Panc1 (cell line): Measurements from ENCODE around the gene BAIAP2L2. TPM values are rescaled to one million over a fixed set of nuclear protein-coding genes. Genes with fewer than 3 reads are reported as not detected.

Source experiments
- ATAC-seq: fragments of 200-7000 bp; cut with Tn5 transposase; 2 replicates; pipeline ENCODE4 v1.9.1; 2020; ENCODE audit warnings: mild to moderate bottlenecking, moderate library complexity
- BruUV-seq: library from RNA; stranded (reverse); fragments of 400-500 nt; replicated peaks from 2 replicates; lab custom pipeline; 2021; lab: Mats Ljungman, UMichigan
- CTCF ChIA-PET: fragments of 300-600 bp; sonication (Branson Sonifier 250); formaldehyde crosslinking; loops from one replicate; lab custom pipeline; 2022; ENCODE audit warnings: antibody characterized with exemption; lab: Charles Lee
- POLR2A ChIA-PET: fragments of 300-600 bp; sonication (Branson Sonifier 250); formaldehyde crosslinking; loops from one replicate; lab custom pipeline; 2022; ENCODE audit warnings: antibody characterized with exemption; lab: Charles Lee
- DNase-seq: peaks from one replicate; pipeline ENCODE4 v3.0.0-alpha.2; 2010; ENCODE audit warnings: low read depth, low spot score
- H3K27ac ChIP-seq: 2 replicates; pipeline ENCODE4 v1.5.1; 2011; ENCODE audit warnings: mild to moderate bottlenecking, low read length, inconsistent platforms
- H3K27me3 ChIP-seq: fragments of 200-500 bp; sonication (Bioruptor generic); 2 replicates; pipeline ENCODE4 v1.6.0; 2014; ENCODE audit warnings: low read length, inconsistent platforms; ENCODE audit not compliant: control insufficient read depth, insufficient read depth
- H3K36me3 ChIP-seq: fragments of 200-500 bp; sonication (Bioruptor generic); 2 replicates; pipeline ENCODE4 v1.5.1; 2014; ENCODE audit warnings: inconsistent platforms, mild to moderate bottlenecking, low read length, moderate library complexity; ENCODE audit not compliant: control insufficient read depth, insufficient read depth
- H3K4me1 ChIP-seq: 2 replicates; pipeline ENCODE4 v1.5.1; 2011; ENCODE audit warnings: inconsistent platforms, mild to moderate bottlenecking, low read length, moderate library complexity; ENCODE audit not compliant: control insufficient read depth, insufficient read depth
- H3K4me3 ChIP-seq, 2 experiments: 2 replicates each; pipeline ENCODE4 v1.5.1; 2011 to 2012; ENCODE audit warnings: low read depth in 2 of 2, low read length in 2 of 2, mild to moderate bottlenecking in 2 of 2, inconsistent platforms in 1 of 2, moderate library complexity in 1 of 2
- H3K9me3 ChIP-seq: fragments of 200-500 bp; sonication (Bioruptor generic); 2 replicates; pipeline ENCODE4 v1.5.1; 2014; ENCODE audit warnings: low read depth, mild to moderate bottlenecking, inconsistent platforms, low read length, moderate library complexity; ENCODE audit not compliant: control insufficient read depth, insufficient read depth
- CTCF ChIP-seq: fragments of 450-650 bp; IDR thresholded peaks from 2 replicates; pipeline ENCODE4 v1.5.1; 2017; ENCODE audit warnings: mild to moderate bottlenecking
- POLR2AphosphoS5 ChIP-seq: IDR thresholded peaks from 2 replicates; pipeline ENCODE4 v1.6.1; 2012; ENCODE audit warnings: mild to moderate bottlenecking, low read depth, low read length, moderate library complexity
- SIN3A ChIP-seq: IDR thresholded peaks from 2 replicates; pipeline ENCODE4 v1.6.1; 2012; ENCODE audit warnings: low read depth, mild to moderate bottlenecking, low read length, moderate library complexity, borderline replicate concordance; ENCODE audit not compliant: insufficient read depth
- TCF7L2 ChIP-seq: IDR thresholded peaks from 2 replicates; pipeline ENCODE4 v1.6.1; 2011; ENCODE audit warnings: mild to moderate bottlenecking, low read depth, low read length, inconsistent platforms
- in situ Hi-C: cut with HindIII; loops from 2 replicates; pipeline ENCODE4 v1.10.0; 2016; ENCODE audit warnings: low sequenced_read_pairs, low pct_unique_long_range_greater_than_20kb
- intact Hi-C: fragments of 100-400 bp; cut with micrococcal nuclease; formaldehyde crosslinking; loops from one replicate; pipeline ENCODE4 v1.10.0; 2022; ENCODE audit not compliant: unreplicated experiment
- total RNA-seq: library from RNA; stranded (reverse); gene quantifications from one replicate; pipeline ENCODE4 v1.2.1, GENCODE V29; 2021; ENCODE audit not compliant: unreplicated experiment
- TF ChIP-seq, protein P1 (sequence below), 2 experiments: IDR thresholded peaks; 2 replicates each; pipeline ENCODE4 v1.6.1; 2011 to 2012; ENCODE audit warnings: low read depth in 2 of 2, control low read depth in 1 of 2, low read length in 1 of 2, mild to moderate bottlenecking in 1 of 2, moderate library complexity in 1 of 2; ENCODE audit not compliant: insufficient read depth in 1 of 2

Gene BAIAP2L2
- total RNA-seq, 1 experiment from 2014 or later, result 0.18 TPM

DNA sequence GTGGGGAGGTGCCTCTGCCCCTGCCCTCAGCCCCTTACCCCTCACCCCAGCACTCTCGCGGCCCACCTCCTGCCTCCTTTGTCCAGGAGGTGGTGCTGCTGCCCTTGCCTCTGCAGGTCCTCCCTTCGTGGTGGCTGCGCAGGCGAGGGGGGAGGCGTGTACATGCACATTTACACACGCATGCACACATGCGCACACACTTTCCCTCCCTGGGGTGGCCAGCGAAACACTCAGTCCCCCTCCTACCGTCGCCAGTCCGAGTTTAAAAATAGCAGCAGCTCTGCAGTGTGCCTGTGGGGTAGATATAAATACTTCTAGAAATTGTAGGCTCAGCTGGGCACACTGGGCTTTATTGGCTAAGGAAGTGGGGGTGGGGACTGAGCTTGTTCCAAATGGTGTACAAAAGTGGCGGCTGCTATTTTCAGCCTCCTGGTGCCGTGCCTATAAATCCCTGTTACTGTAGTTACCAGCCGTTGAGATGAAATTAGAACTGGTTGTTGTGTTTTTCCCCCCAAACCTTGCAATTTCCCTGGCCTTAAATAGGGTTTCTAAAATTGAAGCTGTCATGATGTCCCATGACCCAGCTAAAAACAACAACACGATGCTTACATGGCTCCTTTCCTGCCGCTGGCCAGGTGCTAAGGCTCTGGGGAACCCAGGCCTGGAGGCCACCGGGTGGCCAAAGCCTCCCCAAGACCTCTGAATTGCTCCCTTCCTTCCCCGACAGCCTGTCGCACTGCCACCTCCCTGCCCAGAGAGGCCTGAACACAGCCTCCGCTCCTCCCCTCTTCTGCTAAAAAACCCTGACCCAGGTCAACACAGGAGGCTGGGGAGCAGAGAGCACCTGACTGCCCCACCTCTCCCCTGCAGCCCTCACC is 40.9 kb downstream of the BAIAP2L2 start:
- Histone ChIP-seq H3K4me1 (no peaks in the 10 kb centered on the region), H3K27me3 (no peaks in the 10 kb centered on the region), H3K9me3 (no peaks in the 10 kb centered on the region), H3K36me3 (no peaks in the 10 kb centered on the region), H3K27ac (no peak overlapping the region), H3K4me3 (no peak overlapping the region)
- peak; percentile 70; the same call in 1 of the 2 replicates for ATAC-seq
- intact Hi-C loops, result no loop called here
- TF ChIP-seq TCF7L2, result no peak
- TF ChIP-seq SIN3A, result no peak
- no peak for TF ChIP-seq POLR2AphosphoS5
- TF ChIP-seq CTCF, result peak; percentile 78
- TF ChIP-seq, protein P1, sequence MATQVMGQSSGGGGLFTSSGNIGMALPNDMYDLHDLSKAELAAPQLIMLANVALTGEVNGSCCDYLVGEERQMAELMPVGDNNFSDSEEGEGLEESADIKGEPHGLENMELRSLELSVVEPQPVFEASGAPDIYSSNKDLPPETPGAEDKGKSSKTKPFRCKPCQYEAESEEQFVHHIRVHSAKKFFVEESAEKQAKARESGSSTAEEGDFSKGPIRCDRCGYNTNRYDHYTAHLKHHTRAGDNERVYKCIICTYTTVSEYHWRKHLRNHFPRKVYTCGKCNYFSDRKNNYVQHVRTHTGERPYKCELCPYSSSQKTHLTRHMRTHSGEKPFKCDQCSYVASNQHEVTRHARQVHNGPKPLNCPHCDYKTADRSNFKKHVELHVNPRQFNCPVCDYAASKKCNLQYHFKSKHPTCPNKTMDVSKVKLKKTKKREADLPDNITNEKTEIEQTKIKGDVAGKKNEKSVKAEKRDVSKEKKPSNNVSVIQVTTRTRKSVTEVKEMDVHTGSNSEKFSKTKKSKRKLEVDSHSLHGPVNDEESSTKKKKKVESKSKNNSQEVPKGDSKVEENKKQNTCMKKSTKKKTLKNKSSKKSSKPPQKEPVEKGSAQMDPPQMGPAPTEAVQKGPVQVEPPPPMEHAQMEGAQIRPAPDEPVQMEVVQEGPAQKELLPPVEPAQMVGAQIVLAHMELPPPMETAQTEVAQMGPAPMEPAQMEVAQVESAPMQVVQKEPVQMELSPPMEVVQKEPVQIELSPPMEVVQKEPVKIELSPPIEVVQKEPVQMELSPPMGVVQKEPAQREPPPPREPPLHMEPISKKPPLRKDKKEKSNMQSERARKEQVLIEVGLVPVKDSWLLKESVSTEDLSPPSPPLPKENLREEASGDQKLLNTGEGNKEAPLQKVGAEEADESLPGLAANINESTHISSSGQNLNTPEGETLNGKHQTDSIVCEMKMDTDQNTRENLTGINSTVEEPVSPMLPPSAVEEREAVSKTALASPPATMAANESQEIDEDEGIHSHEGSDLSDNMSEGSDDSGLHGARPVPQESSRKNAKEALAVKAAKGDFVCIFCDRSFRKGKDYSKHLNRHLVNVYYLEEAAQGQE (IDR thresholded peaks at IDR 0.05; ENCODE audit: insufficient read depth in 1 of 2, low read depth in 2 of 2, low read length in 1 of 2), result no peak
- CTCF ChIA-PET, result no interaction called here
- POLR2A ChIA-PET, result no interaction called here
- in situ Hi-C loops, result no loop called here
- DNase-seq, result no peak
- no TSS peak for BruUV-seq

DNA sequence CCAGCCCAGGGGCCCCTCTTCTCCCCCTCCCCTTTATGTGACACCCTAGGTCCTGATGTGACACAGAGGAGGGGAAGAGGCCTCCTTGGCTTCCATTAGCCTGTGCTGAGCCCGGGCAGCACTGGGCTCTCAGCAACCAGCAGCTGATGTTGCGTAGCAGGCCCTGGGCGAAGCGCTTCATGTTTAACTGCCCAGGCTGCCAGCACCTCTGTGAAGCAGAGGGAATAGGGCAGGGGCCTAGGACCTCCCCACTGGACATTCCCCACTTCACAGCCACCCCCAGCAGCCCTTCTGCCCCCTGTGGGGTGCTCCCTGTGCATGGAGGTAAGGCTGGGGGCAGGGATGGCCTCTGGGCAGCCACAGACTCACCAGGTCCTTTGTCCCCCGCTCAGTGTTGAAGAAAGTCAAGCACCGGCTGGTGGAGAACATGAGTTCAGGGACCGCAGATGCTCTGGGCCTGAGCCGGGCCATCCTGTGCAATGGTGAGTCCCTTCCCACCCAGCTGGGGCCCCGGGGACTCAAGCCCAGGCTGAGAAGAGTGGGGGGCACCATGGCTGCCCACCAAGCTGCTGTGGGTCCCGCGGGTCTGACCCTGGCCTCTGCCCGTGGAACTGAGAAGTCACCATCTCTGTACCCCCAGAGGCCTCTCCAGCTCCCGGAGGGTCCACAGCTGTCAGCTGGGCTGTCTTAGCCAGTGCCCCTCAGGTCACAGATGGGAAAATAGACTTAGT is 41.7 kb downstream of the BAIAP2L2 start:
- Histone ChIP-seq H3K27me3 (no peaks in the 10 kb centered on the region), H3K36me3 (no peaks in the 10 kb centered on the region), H3K4me1 (no peaks in the 10 kb centered on the region), H3K9me3 (no peaks in the 10 kb centered on the region), H3K4me3 (no peak overlapping the region), H3K27ac (no peak overlapping the region)
- ChIA-PET POLR2A (no interaction called here), CTCF (interaction anchor here (0.6 kb wide), 1 partner anchor 417 kb away, joined by 3 read pairs; no protein-coding TSS in a partner anchor)
- intact Hi-C loops (no loop called here), in situ Hi-C loops (no loop called here)
- ATAC-seq (0 out of 2 replicates have a peak, but pooled peaks have one; percentile 27), DNase-seq (no peak)
- TF ChIP-seq POLR2AphosphoS5 (no peak), SIN3A (no peak), TCF7L2 (no peak), CTCF (no peak)
- TF ChIP-seq, protein P1 (IDR thresholded peaks at IDR 0.05; ENCODE audit: insufficient read depth in 1 of 2, low read depth in 2 of 2, low read length in 1 of 2), result no peak
- no TSS peak for BruUV-seq
